ENCODE measurements around the gene COL5A2.

- TF ChIP-seq CTCF (conservative IDR thresholded peaks at IDR 0.05; ENCODE audit: low read length) (no peak), EZH2phosphoT487 (IDR thresholded peaks at IDR 0.05; ENCODE audit: borderline replicate concordance) (no peak)
Observed at GRCh38 chr2:189102735-189103134, 76.8 kb downstream of the COL5A2 start.
